HCT116 (cell line): ENCODE measurements around the gene ZGPAT. TPM values are rescaled to one million over a fixed set of nuclear protein-coding genes. Genes with fewer than 3 reads are reported as not detected.
A peak's percentile ranks its signal among the peaks of the same experiment; 100 is the strongest.

ENCODE experiments used
- ATAC-seq: fragments of 200-7000 bp; cut with Tn5 transposase; 2 replicates; pipeline ENCODE4 v1.9.1; 2020; ENCODE audit warnings: mild to moderate bottlenecking, moderate library complexity
- BruUV-seq: library from RNA; stranded (reverse); fragments of 400-500 nt; replicated peaks from 2 replicates; lab custom pipeline; 2021; lab: Mats Ljungman, UMichigan
- CTCF ChIA-PET: fragments of 300-600 bp; sonication (Branson Sonifier 250); formaldehyde crosslinking; loops from one replicate; lab custom pipeline; 2021; ENCODE audit warnings: antibody characterized with exemption; lab: Charles Lee
- POLR2A ChIA-PET: fragments of 300-600, 350-600 bp; sonication (Branson Sonifier 250); formaldehyde crosslinking; loops from one replicate; lab custom pipeline; 2021; ENCODE audit warnings: antibody characterized with exemption; lab: Charles Lee
- RAD21 ChIA-PET, 2 experiments: fragments of 300-600 bp; sonication (Branson Sonifier 250); formaldehyde crosslinking; loops; one replicate each; lab custom pipeline; 2023; ENCODE audit warnings: low total read pairs in 2 of 2; ENCODE audit not compliant: uncharacterized antibody in 2 of 2, unreplicated experiment in 2 of 2, low non-redundant PET in 1 of 2; lab: Charles Lee
- DNase-seq: peaks from one replicate; pipeline ENCODE4 v3.0.0-alpha.2; 2010; ENCODE audit warnings: low read depth, low spot score
- H2AFZ ChIP-seq: fragments of 200-600 bp; shearing (Covaris generic), sonication (generic); 2 replicates; pipeline ENCODE4 v1.6.1; 2017; ENCODE audit warnings: low read depth, mixed run types, mixed read lengths, antibody characterized with exemption, low read length; ENCODE audit not compliant: poor library complexity, severe bottlenecking
- H3K27ac ChIP-seq: 2 replicates; pipeline ENCODE4 v1.5.1; 2012; ENCODE audit warnings: low read depth, low read length
- H3K27me3 ChIP-seq: fragments of 200-600 bp; sonication (generic); 2 replicates; pipeline ENCODE4 v1.6.1; 2016; ENCODE audit warnings: mixed run types, low read length, mixed read lengths; ENCODE audit not compliant: insufficient read depth
- H3K36me3 ChIP-seq, 2 experiments: fragments of 200-500 bp in 1 of 2; fragments of 200-600 bp in 1 of 2; sonication (Bioruptor generic) in 1 of 2; sonication (generic) in 1 of 2; 2 replicates each; pipeline versions ENCODE4 v1.5.1 to v1.6.1; 2014 to 2016; ENCODE audit warnings: low read length in 2 of 2, inconsistent platforms in 1 of 2, mixed read lengths in 1 of 2, mixed run types in 1 of 2; ENCODE audit not compliant: insufficient read depth in 2 of 2, control insufficient read depth in 1 of 2
- H3K4me1 ChIP-seq, 2 experiments: fragments of 200-600 bp in 1 of 2; sonication (generic) in 1 of 2; 2 replicates each; pipeline versions ENCODE4 v1.5.1 to v1.6.1; 2012 to 2017; ENCODE audit warnings: low read length in 2 of 2, inconsistent platforms in 1 of 2, mild to moderate bottlenecking in 1 of 2, mixed read lengths in 1 of 2, mixed run types in 1 of 2, moderate library complexity in 1 of 2; ENCODE audit not compliant: insufficient read depth in 2 of 2, control insufficient read depth in 1 of 2
- H3K4me2 ChIP-seq: fragments of 200-600 bp; sonication (generic); 2 replicates; pipeline ENCODE4 v1.6.1; 2017; ENCODE audit warnings: mixed run types, low read length, mixed read lengths
- H3K4me3 ChIP-seq, 2 experiments: fragments of 200-600 bp in 1 of 2; sonication (generic) in 1 of 2; replicated peaks in 1 of 2; 2 replicates each; pipeline ENCODE4 v1.5.1; 2011 to 2016; ENCODE audit warnings: low read length in 2 of 2, control low read depth in 1 of 2, low read depth in 1 of 2, mild to moderate bottlenecking in 1 of 2, mixed read lengths in 1 of 2, mixed run types in 1 of 2
- H3K79me2 ChIP-seq: fragments of 200-600 bp; sonication (generic); 2 replicates; pipeline ENCODE4 v1.6.1; 2017; ENCODE audit warnings: mild to moderate bottlenecking, mixed run types, low read length, moderate library complexity, mixed read lengths; ENCODE audit not compliant: insufficient read depth
- H3K9ac ChIP-seq: fragments of 200-600 bp; sonication (generic); 2 replicates; pipeline ENCODE4 v1.6.1; 2016; ENCODE audit warnings: low read length, mixed read lengths
- H3K9me2 ChIP-seq: fragments of 200-600 bp; sonication (generic), shearing (Covaris generic); 2 replicates; pipeline ENCODE4 v1.6.1; 2017; ENCODE audit warnings: mixed run types, mild to moderate bottlenecking, moderate library complexity; ENCODE audit not compliant: insufficient read depth
- H3K9me3 ChIP-seq, 2 experiments: fragments of 200-500 bp in 1 of 2; fragments of 200-600 bp in 1 of 2; sonication (Bioruptor generic) in 1 of 2; sonication (generic) in 1 of 2; 2 replicates each; pipeline ENCODE4 v1.6.1; 2014 to 2017; ENCODE audit warnings: low read length in 2 of 2, mixed read lengths in 2 of 2, inconsistent platforms in 1 of 2, low read depth in 1 of 2, mild to moderate bottlenecking in 1 of 2, mixed run types in 1 of 2, moderate library complexity in 1 of 2; ENCODE audit not compliant: control insufficient read depth in 1 of 2, insufficient read depth in 1 of 2
- H4K20me1 ChIP-seq: fragments of 200-600 bp; sonication (generic), shearing (Covaris generic); 2 replicates; pipeline ENCODE4 v1.6.1; 2017; ENCODE audit warnings: mixed run types, mild to moderate bottlenecking, moderate library complexity; ENCODE audit not compliant: insufficient read depth
- CBX3 ChIP-seq: IDR thresholded peaks from 2 replicates; pipeline ENCODE4 v1.6.1; 2012; ENCODE audit warnings: low read depth
- EZH2phosphoT487 ChIP-seq: fragments of 200-600 bp; IDR thresholded peaks from 2 replicates; pipeline ENCODE4 v1.6.1; 2018; ENCODE audit warnings: antibody characterized with exemption, borderline replicate concordance
- JUND ChIP-seq: IDR thresholded peaks from 2 replicates; pipeline ENCODE4 v1.6.1; 2012
- POLR2A ChIP-seq: IDR thresholded peaks from 2 replicates; pipeline ENCODE4 v1.7.0; 2011; ENCODE audit warnings: borderline replicate concordance; ENCODE audit not compliant: insufficient read depth, insufficient read length; ENCODE audit errors: extremely low read depth
- POLR2AphosphoS5 ChIP-seq: IDR thresholded peaks from 2 replicates; pipeline ENCODE4 v1.6.1; 2011; ENCODE audit warnings: mild to moderate bottlenecking, low read depth, low read length, moderate library complexity
- SP1 ChIP-seq: IDR thresholded peaks from 2 replicates; pipeline ENCODE4 v1.6.1; 2012; ENCODE audit warnings: low read depth
- SRF ChIP-seq: IDR thresholded peaks from 2 replicates; pipeline ENCODE4 v1.6.1; 2012; ENCODE audit warnings: low read depth
- TCF7L2 ChIP-seq: IDR thresholded peaks from 2 replicates; pipeline ENCODE4 v1.7.0; 2011; ENCODE audit warnings: borderline replicate concordance, inconsistent platforms; ENCODE audit not compliant: insufficient read depth, insufficient read length; ENCODE audit errors: extremely low read depth
- YY1 ChIP-seq: IDR thresholded peaks from 2 replicates; pipeline ENCODE4 v1.6.1; 2011; ENCODE audit warnings: low read length, low read depth, moderate library complexity, mild to moderate bottlenecking; ENCODE audit not compliant: insufficient replicate concordance; ENCODE audit errors: extremely low read depth
- ZNF274 ChIP-seq: fragments of 200-500 bp; sonication (Bioruptor generic); IDR thresholded peaks from 2 replicates; pipeline ENCODE4 v1.6.1; 2014; ENCODE audit warnings: mild to moderate bottlenecking, low read depth, low read length, inconsistent platforms
- intact Hi-C: fragments of 100-400 bp; cut with micrococcal nuclease; formaldehyde crosslinking; loops from 2 replicates; pipeline ENCODE4 v1.10.0; 2022
- total RNA-seq: library from RNA; stranded (reverse); gene quantifications from one replicate; pipeline ENCODE4 v1.2.1, GENCODE V29; 2021; ENCODE audit not compliant: unreplicated experiment
- TF ChIP-seq, protein P1 (sequence below): IDR thresholded peaks from 2 replicates; pipeline ENCODE4 v1.6.1; 2011; ENCODE audit warnings: mild to moderate bottlenecking, low read length, moderate library complexity; ENCODE audit not compliant: insufficient replicate concordance; ENCODE audit errors: extremely low read depth
- TF ChIP-seq, protein P2 (sequence below): IDR thresholded peaks from 2 replicates; pipeline ENCODE4 v1.6.1; 2012
- TF ChIP-seq, protein P3 (sequence below): IDR thresholded peaks from 2 replicates; pipeline ENCODE4 v1.6.1; 2012

The ZGPAT gene
- total RNA-seq, 1 experiment from 2014 or later, result 30.6 TPM

DNA sequence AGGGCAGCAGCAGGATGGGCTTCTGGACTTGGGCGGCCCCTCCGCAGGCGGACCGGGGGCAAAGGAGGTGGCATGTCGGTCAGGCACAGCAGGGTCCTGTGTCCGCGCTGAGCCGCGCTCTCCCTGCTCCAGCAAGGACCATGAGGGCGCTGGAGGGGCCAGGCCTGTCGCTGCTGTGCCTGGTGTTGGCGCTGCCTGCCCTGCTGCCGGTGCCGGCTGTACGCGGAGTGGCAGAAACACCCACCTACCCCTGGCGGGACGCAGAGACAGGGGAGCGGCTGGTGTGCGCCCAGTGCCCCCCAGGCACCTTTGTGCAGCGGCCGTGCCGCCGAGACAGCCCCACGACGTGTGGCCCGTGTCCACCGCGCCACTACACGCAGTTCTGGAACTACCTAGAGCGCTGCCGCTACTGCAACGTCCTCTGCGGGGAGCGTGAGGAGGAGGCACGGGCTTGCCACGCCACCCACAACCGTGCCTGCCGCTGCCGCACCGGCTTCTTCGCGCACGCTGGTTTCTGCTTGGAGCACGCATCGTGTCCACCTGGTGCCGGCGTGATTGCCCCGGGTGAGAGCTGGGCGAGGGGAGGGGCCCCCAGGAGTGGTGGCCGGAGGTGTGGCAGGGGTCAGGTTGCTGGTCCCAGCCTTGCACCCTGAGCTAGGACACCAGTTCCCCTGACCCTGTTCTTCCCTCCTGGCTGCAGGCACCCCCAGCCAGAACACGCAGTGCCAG, 11.0 kb upstream of the ZGPAT start, which contains the start of gene TNFRSF6B:
Gene TNFRSF6B, plus strand, starts transcription at position 25 of the 729 bp plus-strand sequence. Its CDS starts 116 bp downstream, at position 141.
- H3K9ac ChIP-seq, result peak within 1 kb of the TSS; percentile 71
- H3K9me3 ChIP-seq, result no peaks in the 10 kb centered on the region
- no peaks in the 10 kb centered on the region for H4K20me1 ChIP-seq
- BruUV-seq, result TSS peak; percentile 80
- peak within 1 kb of the TSS; percentile 58 to 69 for H3K4me3 ChIP-seq
- peaks cover 10% of the 10 kb centered on the region; the same call in 1 of the 2 replicates for H3K79me2 ChIP-seq
- H3K4me2 ChIP-seq, result peak within 1 kb of the TSS; percentile 78
- no peak within 1 kb of the TSS for H2AFZ ChIP-seq
- DNase-seq (no peak), ATAC-seq (peak; percentile 33)
- H3K9me2 ChIP-seq, result no peaks in the 10 kb centered on the region
- ChIA-PET POLR2A (interaction anchor here (1.5 to 3.1 kb wide), 3 partner anchors 14 to 159 kb away, joined by 4 to 28 read pairs (median 12); no protein-coding TSS in a partner anchor), RAD21 (no interaction called here), CTCF (interaction anchor here (0.8 to 1.2 kb wide), 2 partner anchors 55 to 159 kb away, joined by 3 to 4 read pairs; no protein-coding TSS in a partner anchor)
- TF ChIP-seq CBX3, result no peak
- peak; percentile 89 for TF ChIP-seq POLR2AphosphoS5
- peak; percentile 27 for TF ChIP-seq YY1
- TF ChIP-seq POLR2A, result peak; percentile 28
- intact Hi-C loops, result loop anchor here (2.0 to 5.0 kb wide), 5 partner anchors 14 to 261 kb away; partner anchors contain the start of genes PTK6, STMN3 and UCKL1
- peak within 1 kb of the TSS; percentile 91 for H3K27ac ChIP-seq
- peaks cover 35 to 66% of the 10 kb centered on the region in 2 experiments for H3K4me1 ChIP-seq
- peaks cover 0 to 8% of the 10 kb centered on the region in 2 experiments; a peak in 1 of 4 replicates for H3K36me3 ChIP-seq
- no peaks in the 10 kb centered on the region for H3K27me3 ChIP-seq

DNA sequence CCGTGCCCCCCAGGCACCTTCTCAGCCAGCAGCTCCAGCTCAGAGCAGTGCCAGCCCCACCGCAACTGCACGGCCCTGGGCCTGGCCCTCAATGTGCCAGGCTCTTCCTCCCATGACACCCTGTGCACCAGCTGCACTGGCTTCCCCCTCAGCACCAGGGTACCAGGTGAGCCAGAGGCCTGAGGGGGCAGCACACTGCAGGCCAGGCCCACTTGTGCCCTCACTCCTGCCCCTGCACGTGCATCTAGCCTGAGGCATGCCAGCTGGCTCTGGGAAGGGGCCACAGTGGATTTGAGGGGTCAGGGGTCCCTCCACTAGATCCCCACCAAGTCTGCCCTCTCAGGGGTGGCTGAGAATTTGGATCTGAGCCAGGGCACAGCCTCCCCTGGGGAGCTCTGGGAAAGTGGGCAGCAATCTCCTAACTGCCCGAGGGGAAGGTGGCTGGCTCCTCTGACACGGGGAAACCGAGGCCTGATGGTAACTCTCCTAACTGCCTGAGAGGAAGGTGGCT, 10.4 kb upstream of the ZGPAT start:
- Histone ChIP-seq H3K27ac (peak overlapping the region; percentile 91), H3K27me3 (no peaks in the 10 kb centered on the region), H4K20me1 (no peaks in the 10 kb centered on the region), H3K4me2 (peak overlapping the region; percentile 78), H3K9ac (peak overlapping the region; percentile 71), H2AFZ (no peak overlapping the region)
- no peak for DNase-seq
- intact Hi-C loops, result loop anchor here (2.0 to 5.0 kb wide), 5 partner anchors 15 to 260 kb away; partner anchors contain the start of genes PTK6, STMN3 and UCKL1
- no TSS peak for BruUV-seq
- peak; percentile 13 for ATAC-seq
- no peak for TF ChIP-seq ZNF274
- TF ChIP-seq, protein P1, sequence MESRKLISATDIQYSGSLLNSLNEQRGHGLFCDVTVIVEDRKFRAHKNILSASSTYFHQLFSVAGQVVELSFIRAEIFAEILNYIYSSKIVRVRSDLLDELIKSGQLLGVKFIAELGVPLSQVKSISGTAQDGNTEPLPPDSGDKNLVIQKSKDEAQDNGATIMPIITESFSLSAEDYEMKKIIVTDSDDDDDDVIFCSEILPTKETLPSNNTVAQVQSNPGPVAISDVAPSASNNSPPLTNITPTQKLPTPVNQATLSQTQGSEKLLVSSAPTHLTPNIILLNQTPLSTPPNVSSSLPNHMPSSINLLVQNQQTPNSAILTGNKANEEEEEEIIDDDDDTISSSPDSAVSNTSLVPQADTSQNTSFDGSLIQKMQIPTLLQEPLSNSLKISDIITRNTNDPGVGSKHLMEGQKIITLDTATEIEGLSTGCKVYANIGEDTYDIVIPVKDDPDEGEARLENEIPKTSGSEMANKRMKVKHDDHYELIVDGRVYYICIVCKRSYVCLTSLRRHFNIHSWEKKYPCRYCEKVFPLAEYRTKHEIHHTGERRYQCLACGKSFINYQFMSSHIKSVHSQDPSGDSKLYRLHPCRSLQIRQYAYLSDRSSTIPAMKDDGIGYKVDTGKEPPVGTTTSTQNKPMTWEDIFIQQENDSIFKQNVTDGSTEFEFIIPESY, result no peak
- TF ChIP-seq, protein P2, sequence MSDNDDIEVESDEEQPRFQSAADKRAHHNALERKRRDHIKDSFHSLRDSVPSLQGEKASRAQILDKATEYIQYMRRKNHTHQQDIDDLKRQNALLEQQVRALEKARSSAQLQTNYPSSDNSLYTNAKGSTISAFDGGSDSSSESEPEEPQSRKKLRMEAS, result no peak
- no peak for TF ChIP-seq JUND
- TF ChIP-seq POLR2AphosphoS5, result no peak
- no peak for TF ChIP-seq YY1
- no peak for TF ChIP-seq SP1
- TF ChIP-seq SRF, result no peak
- TF ChIP-seq EZH2phosphoT487, result no peak
- TF ChIP-seq, protein P3, sequence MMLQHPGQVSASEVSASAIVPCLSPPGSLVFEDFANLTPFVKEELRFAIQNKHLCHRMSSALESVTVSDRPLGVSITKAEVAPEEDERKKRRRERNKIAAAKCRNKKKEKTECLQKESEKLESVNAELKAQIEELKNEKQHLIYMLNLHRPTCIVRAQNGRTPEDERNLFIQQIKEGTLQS, result no peak
- no peak for TF ChIP-seq TCF7L2
- TF ChIP-seq CBX3, result no peak
- TF ChIP-seq, all 23 proteins: peak for 0
- ChIA-PET POLR2A (interaction anchor here (1.5 to 3.1 kb wide), 3 partner anchors 15 to 159 kb away, joined by 4 to 28 read pairs (median 12); no protein-coding TSS in a partner anchor), CTCF (interaction anchor here (1.2 kb wide), 1 partner anchor 160 kb away, joined by 3 read pairs; no protein-coding TSS in a partner anchor), RAD21 (no interaction called here)
- H3K4me3 ChIP-seq, result peak overlapping the region; percentile 58 to 69
- H3K79me2 ChIP-seq, result peaks cover 10% of the 10 kb centered on the region; the same call in 1 of the 2 replicates
- peaks cover 35 to 72% of the 10 kb centered on the region in 2 experiments for H3K4me1 ChIP-seq
- H3K9me3 ChIP-seq, result no peaks in the 10 kb centered on the region
- no peaks in the 10 kb centered on the region for H3K9me2 ChIP-seq
- H3K36me3 ChIP-seq, result peaks cover 0 to 8% of the 10 kb centered on the region in 2 experiments; a peak in 1 of 4 replicates
